ENCODE results near the gene PTPRG.

PTPRG gene

GRCh38 chr3:62088472-62089104 is 527.2 kb downstream of the PTPRG start:
- Histone ChIP-seq H3K27ac (no peak overlapping the region), H3K4me3 (no peak overlapping the region)
- no peak for DNase-seq (ENCODE audit: low spot score)
- TF ChIP-seq CTCF (IDR thresholded peaks at IDR 0.05): no peak

- no peak for DNase-seq (ENCODE audit: low spot score)
Observed at GRCh38 chr3:62090066-62090465, 528.7 kb downstream of the PTPRG start.

GRCh38 chr3:62090519-62090918 is 529.1 kb downstream of the PTPRG start:
- no peak overlapping the region for H3K27ac ChIP-seq

More at GRCh38 chr3:62090066-62090465, 528.7 kb downstream of the PTPRG start:
- no peak for TF ChIP-seq CTCF (IDR thresholded peaks at IDR 0.05)
- Histone ChIP-seq H3K27ac (no peak overlapping the region), H3K4me3 (no peak overlapping the region)

GRCh38 chr3:62093025-62093424 is 531.7 kb downstream of the PTPRG start:
- no peak overlapping the region for H3K4me3 ChIP-seq
- no peak overlapping the region for H3K27ac ChIP-seq
- no peak for DNase-seq (ENCODE audit: low spot score)
- TF ChIP-seq CTCF (IDR thresholded peaks at IDR 0.05): no peak

More at GRCh38 chr3:62090519-62090918, 529.1 kb downstream of the PTPRG start:
- DNase-seq (ENCODE audit: low spot score): no peak
- H3K4me3 ChIP-seq: no peak overlapping the region
- no peak for TF ChIP-seq CTCF (IDR thresholded peaks at IDR 0.05)

GRCh38 chr3:62094461-62094860 is 533.1 kb downstream of the PTPRG start:
- no peak for TF ChIP-seq CTCF (IDR thresholded peaks at IDR 0.05)
- H3K27ac ChIP-seq: no peak overlapping the region
- DNase-seq (ENCODE audit: low spot score): no peak
- H3K4me3 ChIP-seq: no peak overlapping the region

- Histone ChIP-seq H3K27ac (no peak overlapping the region), H3K4me3 (no peak overlapping the region)
- no peak for DNase-seq (ENCODE audit: low spot score)
- no peak for TF ChIP-seq CTCF (IDR thresholded peaks at IDR 0.05)
Observed at GRCh38 chr3:62095080-62095479, 533.7 kb downstream of the PTPRG start.

GRCh38 chr3:62095756-62096155 is 534.4 kb downstream of the PTPRG start:
- Histone ChIP-seq H3K27ac (peak overlapping the region in 1 of 2 donors; percentile 3), H3K4me3 (no peak overlapping the region)
- DNase-seq (ENCODE audit: low spot score): no peak
- TF ChIP-seq CTCF (IDR thresholded peaks at IDR 0.05): no peak

Data from coronary artery (tissue), 2 donors.